Anterior cingulate cortex (tissue), 58 donors: ENCODE data around the gene ZWILCH.

Source experiments
- DNase-seq, 58 donors: peaks; one replicate each; lab custom pipeline; 2025; lab: John Stamatoyannopoulos, UW

The ZWILCH gene

GRCh38 chr15:66598095-66598815, 93.1 kb downstream of the ZWILCH start:
- DNase-seq = no peak
